K562 (cell line): ENCODE measurements around the gene IFFO2. TPM values are rescaled to one million over a fixed set of nuclear protein-coding genes. Genes with fewer than 3 reads are reported as not detected.

Experiments used
- ATAC-seq: fragments of 200-7000 bp; cut with Tn5 transposase; 3 replicates; pipeline ENCODE4 v1.9.1; 2020; ENCODE audit warnings: moderate library complexity
- BruUV-seq: library from RNA; stranded (reverse); fragments of 400-500 nt; replicated peaks from 2 replicates; lab custom pipeline; 2021; lab: Mats Ljungman, UMichigan
- CTCF ChIA-PET: fragments of 300-600 bp; formaldehyde crosslinking; extraction: SDS; loops from one replicate; lab custom pipeline; 2021; ENCODE audit warnings: low intra/inter-chr PET ratio; lab: Yijun Ruan, JAX
- POLR2A ChIA-PET: fragments of 300-600, 350-650 bp; sonication (Branson Sonifier 250); formaldehyde crosslinking; extraction: SDS; loops from one replicate; lab custom pipeline; 2021; ENCODE audit warnings: antibody characterized with exemption, inconsistent platforms; lab: Yijun Ruan, JAX
- DNase-seq, 4 experiments: peaks; one replicate each; pipeline versions ENCODE4 v3.0.0 to v3.0.0-alpha.2; 2011 to 2018; ENCODE audit warnings: low spot score in 3 of 4, mixed read lengths in 3 of 4; ENCODE audit errors: extremely low read depth in 1 of 4
- FAIRE-seq: peaks from 2 replicates; lab custom pipeline; 2011; peaks lifted over from hg19 to GRCh38; lab: Jason Lieb, UNC
- H2AFZ ChIP-seq: 2 replicates; pipeline ENCODE4 v1.6.0; 2011; ENCODE audit warnings: low read depth, low read length, control low read depth, inconsistent platforms
- H3K27ac ChIP-seq: fragments of 200-600 bp; 3 replicates; pipeline ENCODE4 v1.8.0; 2011; ENCODE audit warnings: low read depth, mild to moderate bottlenecking, control low read depth, inconsistent platforms, low read length, moderate library complexity, mixed read lengths; ENCODE audit errors: extremely low read depth
- H3K27me3 ChIP-seq, 2 experiments: fragments of 300-600 bp in 1 of 2; 2 replicates in 1 of 2; 3 replicates in 1 of 2; pipeline versions ENCODE4 v1.6.0 to v1.8.0; 2011; ENCODE audit warnings: inconsistent platforms in 2 of 2, low read length in 2 of 2, mild to moderate bottlenecking in 1 of 2, mixed read lengths in 1 of 2, moderate library complexity in 1 of 2; ENCODE audit not compliant: control insufficient read depth in 2 of 2, insufficient read depth in 2 of 2
- H3K36me3 ChIP-seq: fragments of 300-600 bp; 3 replicates; pipeline ENCODE4 v1.8.0; 2011; ENCODE audit warnings: mild to moderate bottlenecking, low read length, inconsistent platforms; ENCODE audit not compliant: control insufficient read depth, insufficient read depth
- H3K4me1 ChIP-seq, 2 experiments: fragments of 200-600 bp in 1 of 2; replicated peaks in 1 of 2; 2 replicates in 1 of 2; 3 replicates in 1 of 2; pipeline versions ENCODE4 v1.5.1 to v1.8.0; 2011; ENCODE audit warnings: inconsistent platforms in 2 of 2, low read length in 2 of 2, mild to moderate bottlenecking in 1 of 2, mixed read lengths in 1 of 2, moderate library complexity in 1 of 2; ENCODE audit not compliant: control insufficient read depth in 2 of 2, insufficient read depth in 2 of 2
- H3K4me2 ChIP-seq: 2 replicates; pipeline ENCODE4 v1.6.1; 2011; ENCODE audit warnings: low read length, control low read depth, inconsistent platforms, mixed read lengths; ENCODE audit not compliant: insufficient read depth
- H3K4me3 ChIP-seq: fragments of 200-600 bp; sonication (generic), shearing (Covaris generic); 2 replicates; pipeline ENCODE4 v1.5.1; 2016; ENCODE audit warnings: control low read depth, inconsistent platforms
- H3K79me2 ChIP-seq: fragments of 200-600 bp; 3 replicates; pipeline ENCODE4 v1.8.0; 2011; ENCODE audit warnings: low read length, inconsistent platforms; ENCODE audit not compliant: control insufficient read depth, insufficient read depth
- H3K9ac ChIP-seq, 2 experiments: 2 replicates each; pipeline versions ENCODE4 v1.6.0 to v1.6.1; 2011; ENCODE audit warnings: low read depth in 2 of 2, low read length in 2 of 2, control low read depth in 1 of 2, inconsistent platforms in 1 of 2, mild to moderate bottlenecking in 1 of 2, mixed read lengths in 1 of 2; ENCODE audit not compliant: insufficient read depth in 1 of 2
- H3K9me1 ChIP-seq: one replicate; pipeline ENCODE4 v1.6.0; 2011; ENCODE audit warnings: inconsistent platforms, mild to moderate bottlenecking, low read length, moderate library complexity; ENCODE audit not compliant: control insufficient read depth, insufficient read depth
- H3K9me3 ChIP-seq: replicated peaks from 2 replicates; pipeline ENCODE4 v1.5.1; 2011; ENCODE audit warnings: low read depth, low read length, inconsistent platforms; ENCODE audit not compliant: control insufficient read depth, insufficient read depth
- H4K20me1 ChIP-seq: replicated peaks from 2 replicates; pipeline ENCODE4 v1.6.1; 2011; ENCODE audit warnings: low read length, inconsistent platforms, mixed read lengths; ENCODE audit not compliant: control insufficient read depth, insufficient read depth
- CBX2 ChIP-seq: fragments of 200-600 bp; sonication (generic); IDR thresholded peaks from one replicate; pipeline ENCODE4 v1.6.1; 2012; ENCODE audit warnings: mild to moderate bottlenecking, low read length, inconsistent platforms; ENCODE audit not compliant: insufficient read depth, poor library complexity, severe bottlenecking
- CTBP1 ChIP-seq: fragments of 450-650 bp; IDR thresholded peaks from 2 replicates; pipeline ENCODE4 v1.6.1; 2016; ENCODE audit warnings: borderline replicate concordance
- CXXC5 ChIP-seq: fragments of 250-450 bp; sonication (Bioruptor Pico); IDR thresholded peaks from 2 replicates; pipeline ENCODE4 v1.8.0; 2022; ENCODE audit warnings: inconsistent platforms, mild to moderate bottlenecking, moderate library complexity
- HDAC1 ChIP-seq, 2 experiments: fragments of 450-650 bp; IDR thresholded peaks; 2 replicates each; pipeline ENCODE4 v1.6.1; 2016 to 2017; ENCODE audit warnings: inconsistent platforms in 1 of 2, mild to moderate bottlenecking in 1 of 2, moderate library complexity in 1 of 2
- HDAC6 ChIP-seq: IDR thresholded peaks from 2 replicates; pipeline ENCODE4 v1.6.1; 2012; ENCODE audit warnings: low read depth, mild to moderate bottlenecking, control low read depth, inconsistent platforms, low read length, moderate library complexity
- HNRNPLL ChIP-seq: fragments of 200-400 bp; formaldehyde crosslinking; IDR thresholded peaks from 2 replicates; pipeline ENCODE4 v1.6.1; 2017; ENCODE audit warnings: low read length, low read depth, mild to moderate bottlenecking; ENCODE audit not compliant: poor library complexity, severe bottlenecking
- RAD21 ChIP-seq, 2 experiments: fragments of 250-450 bp in 1 of 2; fragments of 450-650 bp in 1 of 2; sonication (Bioruptor Pico) in 1 of 2; formaldehyde crosslinking in 1 of 2; IDR thresholded peaks in 1 of 2; conservative IDR thresholded peaks in 1 of 2; 2 replicates each; pipeline versions ENCODE4 v1.4.0 to v1.8.0; 2020 to 2022; ENCODE audit warnings: mild to moderate bottlenecking in 2 of 2, moderate library complexity in 1 of 2
- SAFB ChIP-seq: fragments of 200-400 bp; formaldehyde crosslinking; IDR thresholded peaks from 2 replicates; pipeline ENCODE4 v1.6.1; 2017; ENCODE audit warnings: low read depth, low read length, borderline replicate concordance
- SMAD2 ChIP-seq: fragments of 150-350 bp; IDR thresholded peaks from 2 replicates; pipeline ENCODE4 v1.6.1; 2014; ENCODE audit warnings: low read depth, mild to moderate bottlenecking, low read length
- ZNF707 ChIP-seq: fragments of 250-450 bp; sonication (Bioruptor Pico); conservative IDR thresholded peaks from 2 replicates; pipeline ENCODE4 v1.8.0; 2022; ENCODE audit warnings: inconsistent platforms, mild to moderate bottlenecking, moderate library complexity
- WGBS: fragments of 100-300 bp; shearing (Covaris generic); methylation state at CpG from one replicate; pipeline ENCODE4 v1.1.6; 2016; ENCODE audit warnings: low coverage, mixed read lengths; ENCODE audit not compliant: insufficient coverage; ENCODE audit errors: missing lambda C conversion rate; 5-methylcytosine and 5-hydroxymethylcytosine counted together
- in situ Hi-C: fragments of 300-500 bp; cut with MboI; formaldehyde crosslinking; loops from 4 replicates; pipeline ENCODE4 v1.15.0; 2018; ENCODE audit warnings: inconsistent platforms, mixed read lengths
- intact Hi-C: fragments of 100-400 bp; cut with micrococcal nuclease; formaldehyde crosslinking; loops from 2 replicates; pipeline ENCODE4 v1.14.2; 2022
- polyA plus RNA-seq, 8 experiments: library from polyadenylated mRNA; depleted of rRNA in 4 of 8; stranded (reverse) in 5 of 8; unstranded in 3 of 8; fragments of >200 nt; fragmentation: Nextera tagmentation in 2 of 8; fragmentation: Illumina TruSeq in 1 of 8; extraction: Ambion mirVana in 2 of 8; extraction: Trizol in 1 of 8; gene quantifications; 2 replicates each; pipeline versions ENCODE4 v1.2.1 to v1.2.3, GENCODE V29; 2011 to 2014; ENCODE audit warnings: inconsistent platforms in 1 of 8, missing spikeins in 1 of 8
- total RNA-seq, 7 experiments: library from RNA; depleted of rRNA in 6 of 7; stranded (reverse); fragments of >200 nt in 6 of 7; fragmentation: Illumina TruSeq in 2 of 7; extraction: Trizol in 2 of 7; gene quantifications; 2 replicates each; pipeline versions ENCODE4 v1.2.1 to v1.2.3, GENCODE V29; 2011 to 2021; ENCODE audit warnings: low replicate concordance in 1 of 7
- TF ChIP-seq, protein P1 (sequence below), 2 experiments: IDR thresholded peaks; 2 replicates each; pipeline ENCODE4 v1.6.1; 2011; ENCODE audit warnings: borderline replicate concordance in 1 of 2, control low read depth in 1 of 2, low read depth in 1 of 2, low read length in 1 of 2, mild to moderate bottlenecking in 1 of 2, mixed read lengths in 1 of 2, moderate library complexity in 1 of 2; ENCODE audit not compliant: insufficient read depth in 1 of 2, insufficient read length in 1 of 2, poor library complexity in 1 of 2, severe bottlenecking in 1 of 2; ENCODE audit errors: extremely low read depth in 1 of 2
- TF ChIP-seq, protein P2 (sequence below): sonication (generic); formaldehyde crosslinking; IDR thresholded peaks from 2 replicates; pipeline ENCODE4 v1.8.1; 2023; ENCODE audit warnings: mild to moderate bottlenecking, missing genetic modification reagents
- TF ChIP-seq, protein P3 (sequence below), 2 experiments: IDR thresholded peaks; 2 replicates each; pipeline ENCODE4 v1.6.1; 2012; ENCODE audit warnings: improper control_type of control experiment in 2 of 2, low read depth in 2 of 2, low read length in 2 of 2, borderline replicate concordance in 1 of 2

Gene IFFO2
- total and polyA plus RNA-seq, 9 of the 15 experiments (the other 6 are each of a cell fraction or from before 2014, with no cell fraction given) = 0.15 to 1.0 (median 0.44) TPM; not detected in 2

DNA sequence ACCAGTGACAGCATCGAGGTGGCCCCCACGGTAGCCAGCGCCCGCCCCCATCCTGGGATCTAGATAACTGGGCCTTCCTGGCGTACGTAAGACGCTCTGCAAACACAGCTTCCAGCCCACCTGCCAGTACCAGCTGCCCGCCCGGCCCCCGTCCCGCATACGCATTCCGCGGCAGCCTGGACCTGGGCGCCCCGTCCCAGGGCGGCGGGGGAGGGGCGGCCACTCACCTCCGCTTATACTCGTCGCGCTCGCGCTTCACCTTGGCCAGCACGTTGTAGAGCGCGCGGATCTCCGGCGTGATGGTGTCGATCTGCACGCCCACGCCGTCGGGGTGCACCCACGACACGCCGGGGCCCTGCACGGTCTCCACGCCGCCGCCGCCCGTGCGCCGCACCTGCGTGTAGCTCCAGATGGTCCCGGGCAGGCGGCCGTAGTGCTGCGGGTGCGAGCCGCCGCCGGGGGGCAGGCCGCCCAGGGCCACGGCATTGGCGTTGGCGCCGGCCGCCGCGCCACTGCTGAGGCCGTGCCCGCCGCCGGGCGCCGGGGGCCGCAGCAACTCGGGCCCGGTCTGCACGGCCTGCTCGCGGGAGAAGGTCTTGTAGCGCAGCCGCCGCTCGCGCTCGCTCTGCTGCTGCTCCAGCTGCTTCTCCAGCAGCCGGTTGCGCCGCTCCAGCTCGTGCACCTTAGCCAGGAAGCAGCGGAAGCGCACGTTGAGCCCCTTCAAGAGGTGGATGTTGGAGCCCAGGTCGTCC is 859 bp downstream of the IFFO2 start:
- in situ Hi-C loops = no loop called here
- Histone ChIP-seq H2AFZ (peak overlapping the region; percentile 89), H3K9me3 (no peaks in the 10 kb centered on the region), H3K4me3 (no peak overlapping the region; the same call in 1 of the 2 replicates), H4K20me1 (peaks cover 38% of the 10 kb centered on the region), H3K36me3 (no peaks in the 10 kb centered on the region), H3K9me1 (no peaks in the 10 kb centered on the region), H3K79me2 (no peaks in the 10 kb centered on the region), H3K9ac (peak overlapping the region in 1 of 2 experiments; percentile 85; a peak in 2 of 4 replicates), H3K27me3 (peaks cover 57 to 79% of the 10 kb centered on the region in 2 experiments), H3K4me1 (peaks cover 0 to 25% of the 10 kb centered on the region in 2 experiments; a peak in 4 of 5 replicates), H3K27ac (no peak overlapping the region), H3K4me2 (peak overlapping the region; percentile 19)
- POLR2A ChIA-PET = interaction anchor here (1.0 kb wide), 1 partner anchor 10 kb away, joined by 3 read pairs; no protein-coding TSS in a partner anchor
- CTCF ChIA-PET = no interaction called here
- FAIRE-seq (no peak), ATAC-seq (no peak), DNase-seq (peak; percentile 39 to 57 (median 50))
- BruUV-seq = no TSS peak
- intact Hi-C loops = no loop called here
- 6% methylated on average over 76 of the region's 90 CpGs for WGBS
- TF ChIP-seq ZNF707 (CRISPR knock-in tag) (no peak), CBX2 (peak; percentile 58), RAD21 (CRISPR knock-in tag; conservative IDR thresholded peaks at IDR 0.05 in 1 of 2, IDR thresholded peaks at IDR 0.05 in 1 of 2) (peak in 1 of 2 experiments; percentile 16; a peak in 1 of 4 replicates), CTBP1 (peak; percentile 29; the same call in 1 of the 2 replicates), SAFB (0 out of 2 replicates have a peak, but pooled peaks have one; percentile 42), SMAD2 (no peak), HDAC1 (IDR thresholded peaks at IDR 0.05) (no peak), HDAC6 (0 out of 2 replicates have a peak, but pooled peaks have one; percentile 37), HNRNPLL (peak; percentile 23), CXXC5 (CRISPR knock-in tag) (peak; percentile 22; the same call in 1 of the 2 replicates)
- TF ChIP-seq, protein P1, sequence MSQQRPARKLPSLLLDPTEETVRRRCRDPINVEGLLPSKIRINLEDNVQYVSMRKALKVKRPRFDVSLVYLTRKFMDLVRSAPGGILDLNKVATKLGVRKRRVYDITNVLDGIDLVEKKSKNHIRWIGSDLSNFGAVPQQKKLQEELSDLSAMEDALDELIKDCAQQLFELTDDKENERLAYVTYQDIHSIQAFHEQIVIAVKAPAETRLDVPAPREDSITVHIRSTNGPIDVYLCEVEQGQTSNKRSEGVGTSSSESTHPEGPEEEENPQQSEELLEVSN (IDR thresholded peaks at IDR 0.05; ENCODE audit: borderline replicate concordance in 1 of 2, extremely low read depth in 1 of 2, insufficient read depth in 1 of 2, insufficient read length in 1 of 2, low read depth in 1 of 2, low read length in 1 of 2, poor library complexity in 1 of 2, severe bottlenecking in 1 of 2) = peak in 1 of 2 experiments; percentile 55
- TF ChIP-seq, protein P2, sequence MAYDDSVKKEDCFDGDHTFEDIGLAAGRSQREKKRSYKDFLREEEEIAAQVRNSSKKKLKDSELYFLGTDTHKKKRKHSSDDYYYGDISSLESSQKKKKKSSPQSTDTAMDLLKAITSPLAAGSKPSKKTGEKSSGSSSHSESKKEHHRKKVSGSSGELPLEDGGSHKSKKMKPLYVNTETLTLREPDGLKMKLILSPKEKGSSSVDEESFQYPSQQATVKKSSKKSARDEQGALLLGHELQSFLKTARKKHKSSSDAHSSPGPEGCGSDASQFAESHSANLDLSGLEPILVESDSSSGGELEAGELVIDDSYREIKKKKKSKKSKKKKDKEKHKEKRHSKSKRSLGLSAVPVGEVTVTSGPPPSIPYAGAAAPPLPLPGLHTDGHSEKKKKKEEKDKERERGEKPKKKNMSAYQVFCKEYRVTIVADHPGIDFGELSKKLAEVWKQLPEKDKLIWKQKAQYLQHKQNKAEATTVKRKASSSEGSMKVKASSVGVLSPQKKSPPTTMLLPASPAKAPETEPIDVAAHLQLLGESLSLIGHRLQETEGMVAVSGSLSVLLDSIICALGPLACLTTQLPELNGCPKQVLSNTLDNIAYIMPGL = no peak
- TF ChIP-seq, protein P3, sequence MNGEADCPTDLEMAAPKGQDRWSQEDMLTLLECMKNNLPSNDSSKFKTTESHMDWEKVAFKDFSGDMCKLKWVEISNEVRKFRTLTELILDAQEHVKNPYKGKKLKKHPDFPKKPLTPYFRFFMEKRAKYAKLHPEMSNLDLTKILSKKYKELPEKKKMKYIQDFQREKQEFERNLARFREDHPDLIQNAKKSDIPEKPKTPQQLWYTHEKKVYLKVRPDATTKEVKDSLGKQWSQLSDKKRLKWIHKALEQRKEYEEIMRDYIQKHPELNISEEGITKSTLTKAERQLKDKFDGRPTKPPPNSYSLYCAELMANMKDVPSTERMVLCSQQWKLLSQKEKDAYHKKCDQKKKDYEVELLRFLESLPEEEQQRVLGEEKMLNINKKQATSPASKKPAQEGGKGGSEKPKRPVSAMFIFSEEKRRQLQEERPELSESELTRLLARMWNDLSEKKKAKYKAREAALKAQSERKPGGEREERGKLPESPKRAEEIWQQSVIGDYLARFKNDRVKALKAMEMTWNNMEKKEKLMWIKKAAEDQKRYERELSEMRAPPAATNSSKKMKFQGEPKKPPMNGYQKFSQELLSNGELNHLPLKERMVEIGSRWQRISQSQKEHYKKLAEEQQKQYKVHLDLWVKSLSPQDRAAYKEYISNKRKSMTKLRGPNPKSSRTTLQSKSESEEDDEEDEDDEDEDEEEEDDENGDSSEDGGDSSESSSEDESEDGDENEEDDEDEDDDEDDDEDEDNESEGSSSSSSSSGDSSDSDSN (IDR thresholded peaks at IDR 0.05; ENCODE audit: borderline replicate concordance in 1 of 2, low read depth in 2 of 2, low read length in 2 of 2) = peak; percentile 41 to 64; a peak in 1 of 4 replicates
